Skeletal muscle satellite cell (primary cell): Measurements from ENCODE around the gene DUSP10.

ENCODE experiments used
- H3K27me3 ChIP-seq: 2 replicates; pipeline ENCODE4 v1.7.0; 2013; ENCODE audit warnings: low read length; ENCODE audit not compliant: control insufficient read depth, insufficient read depth
- H3K36me3 ChIP-seq: 2 replicates; pipeline ENCODE4 v1.7.0; 2013; ENCODE audit warnings: mild to moderate bottlenecking, control low read depth, low read length; ENCODE audit not compliant: insufficient read depth
- H3K4me1 ChIP-seq: 2 replicates; pipeline ENCODE4 v1.7.0; 2013; ENCODE audit warnings: low read length; ENCODE audit not compliant: control insufficient read depth, insufficient read depth
- H3K4me2 ChIP-seq: 2 replicates; pipeline ENCODE4 v1.7.0; 2013; ENCODE audit warnings: mild to moderate bottlenecking, low read length
- H3K4me3 ChIP-seq: 2 replicates; pipeline ENCODE4 v1.7.0; 2013; ENCODE audit warnings: low read length
- H3K9ac ChIP-seq: 2 replicates; pipeline ENCODE4 v1.7.0; 2013; ENCODE audit warnings: mild to moderate bottlenecking, low read depth, low read length, moderate library complexity
- H3K9me3 ChIP-seq: replicated peaks from 2 replicates; pipeline ENCODE4 v1.7.0; 2013; ENCODE audit warnings: mild to moderate bottlenecking, control low read depth, low read length

Gene DUSP10

DNA sequence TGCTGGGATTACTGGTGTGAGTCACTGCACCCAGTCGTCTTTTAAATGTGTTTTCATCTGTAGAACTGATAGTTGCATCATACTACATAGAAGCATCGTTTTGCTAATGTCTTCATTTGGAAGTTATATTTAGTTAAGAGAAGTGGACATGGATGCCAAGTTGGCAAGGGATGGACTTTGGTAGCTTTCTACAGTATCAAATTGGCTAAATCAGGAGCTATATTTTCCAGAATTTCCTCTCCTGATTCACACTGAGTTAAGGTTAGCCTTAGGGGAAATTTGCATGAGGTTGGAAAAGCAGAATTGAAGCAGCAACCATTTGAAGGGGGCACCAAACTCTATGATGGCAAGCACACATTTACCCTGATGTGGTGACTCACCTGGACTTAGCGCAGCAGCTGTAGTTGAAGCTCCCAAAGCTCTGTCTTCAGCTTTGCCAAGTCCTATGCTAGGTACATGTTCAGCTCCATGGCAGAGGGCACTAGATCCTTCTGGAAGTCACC, 43.9 kb downstream of the DUSP10 start:
- Histone ChIP-seq H3K9me3 (no peaks in the 10 kb centered on the region), H3K4me3 (no peak overlapping the region), H3K9ac (no peak overlapping the region), H3K36me3 (peaks cover 41% of the 10 kb centered on the region), H3K4me2 (no peak overlapping the region), H3K27me3 (no peaks in the 10 kb centered on the region), H3K4me1 (peaks cover 21% of the 10 kb centered on the region)

DNA sequence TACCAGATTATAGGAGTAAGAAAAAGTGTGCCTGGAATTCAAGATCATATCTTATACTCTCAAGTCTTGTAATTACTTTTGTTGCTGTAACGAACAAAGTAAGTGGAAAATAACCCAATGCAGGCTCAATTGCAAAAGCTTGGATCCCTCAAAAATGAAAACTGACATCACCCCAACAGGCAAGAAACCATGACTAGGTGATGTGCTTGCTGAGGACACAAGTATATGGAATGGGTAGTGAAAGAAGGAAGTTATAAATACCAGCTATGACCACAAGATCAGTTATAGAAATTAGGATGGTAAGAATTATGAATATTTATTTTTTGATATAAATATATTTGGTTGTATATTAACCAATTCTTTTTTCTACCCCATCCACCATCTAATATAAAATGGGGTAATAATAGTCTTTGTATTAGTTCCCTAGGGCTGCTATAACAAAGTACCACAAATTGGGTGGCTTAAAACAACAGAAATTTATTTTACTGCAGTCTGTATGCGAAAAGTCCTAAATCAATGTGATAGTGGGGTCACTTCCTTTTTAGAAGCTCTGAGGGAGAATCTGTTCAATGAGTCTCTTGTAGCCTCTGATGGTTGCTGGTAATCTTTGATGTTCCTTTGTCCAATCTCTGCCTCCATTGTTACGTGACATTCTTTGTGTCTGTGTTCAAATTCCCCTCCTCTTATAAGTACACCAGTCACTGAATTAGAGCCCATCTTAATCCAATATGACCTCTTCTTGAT, 45.0 kb downstream of the DUSP10 start:
- no peaks in the 10 kb centered on the region for H3K27me3 ChIP-seq
- H3K4me3 ChIP-seq, result no peak overlapping the region
- H3K4me1 ChIP-seq, result peaks cover 21% of the 10 kb centered on the region
- H3K4me2 ChIP-seq, result no peak overlapping the region
- peaks cover 30% of the 10 kb centered on the region for H3K36me3 ChIP-seq
- H3K9ac ChIP-seq, result no peak overlapping the region
- no peaks in the 10 kb centered on the region for H3K9me3 ChIP-seq

DNA sequence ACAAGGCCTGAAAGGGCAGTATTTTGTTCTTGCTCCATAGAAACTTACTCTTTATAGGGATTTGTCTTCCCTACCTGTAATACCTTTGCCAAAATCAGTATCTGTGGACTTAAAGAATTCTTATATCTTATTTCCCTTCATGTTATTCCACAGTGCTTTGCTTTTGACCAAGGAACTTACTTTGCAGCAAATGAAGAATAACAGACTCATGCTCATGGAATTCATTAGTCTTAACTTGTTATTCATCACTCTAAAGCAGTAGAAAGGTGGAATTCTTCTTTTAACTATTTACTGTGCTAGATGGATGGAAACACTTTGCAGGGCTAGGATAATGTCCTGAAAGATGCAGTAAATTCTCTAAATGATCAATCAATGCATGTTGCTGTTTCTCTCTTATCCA, 45.9 kb downstream of the DUSP10 start:
- Histone ChIP-seq H3K4me1 (peaks cover 21% of the 10 kb centered on the region), H3K9ac (no peak overlapping the region), H3K9me3 (no peaks in the 10 kb centered on the region), H3K36me3 (peaks cover 23% of the 10 kb centered on the region), H3K27me3 (no peaks in the 10 kb centered on the region), H3K4me3 (no peak overlapping the region), H3K4me2 (no peak overlapping the region)

DNA sequence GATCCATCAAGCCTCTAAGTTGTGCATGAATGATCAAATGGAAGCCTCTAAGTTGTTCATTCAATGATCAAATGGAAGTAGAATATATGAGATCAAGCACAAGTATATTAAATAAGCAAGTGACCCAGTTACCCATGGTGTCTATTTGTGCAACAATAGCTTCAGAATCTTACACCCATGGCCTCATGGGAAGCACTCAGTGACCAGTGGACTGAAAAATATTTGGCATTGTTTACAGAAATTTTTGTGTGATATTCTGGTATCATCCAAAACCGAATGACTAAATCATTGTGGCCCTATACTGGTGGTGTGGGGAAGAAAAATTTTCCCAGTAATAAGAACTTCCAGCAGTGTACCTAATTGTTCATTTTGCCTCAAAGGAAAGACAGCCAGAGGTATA, 46.6 kb downstream of the DUSP10 start:
- Histone ChIP-seq H3K9me3 (no peaks in the 10 kb centered on the region), H3K9ac (no peak overlapping the region), H3K4me1 (peaks cover 21% of the 10 kb centered on the region), H3K4me2 (no peak overlapping the region), H3K4me3 (no peak overlapping the region), H3K36me3 (peaks cover 16% of the 10 kb centered on the region), H3K27me3 (no peaks in the 10 kb centered on the region)

DNA sequence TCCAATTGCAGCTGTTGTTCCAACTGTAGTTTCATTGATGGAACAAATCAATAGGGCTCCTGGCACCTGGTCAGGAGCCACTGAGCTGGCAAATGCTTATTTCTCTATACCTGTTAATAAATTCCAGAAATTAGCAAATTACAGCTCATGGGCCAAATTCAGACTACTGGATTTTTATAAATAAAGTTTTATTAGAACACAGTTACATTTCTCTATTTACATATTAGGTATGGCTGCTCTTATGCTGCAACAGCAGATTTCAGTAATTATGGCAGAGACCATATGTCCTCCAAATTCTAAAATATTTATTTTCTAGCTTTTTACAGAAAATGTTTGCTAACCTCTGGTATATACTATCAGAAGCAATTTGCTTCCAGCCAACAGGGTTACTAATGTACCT, 47.8 kb downstream of the DUSP10 start:
- Histone ChIP-seq H3K27me3 (no peaks in the 10 kb centered on the region), H3K9me3 (no peaks in the 10 kb centered on the region), H3K4me2 (no peak overlapping the region), H3K4me1 (peaks cover 21% of the 10 kb centered on the region), H3K4me3 (no peak overlapping the region), H3K9ac (no peak overlapping the region), H3K36me3 (peaks cover 12% of the 10 kb centered on the region)

DNA sequence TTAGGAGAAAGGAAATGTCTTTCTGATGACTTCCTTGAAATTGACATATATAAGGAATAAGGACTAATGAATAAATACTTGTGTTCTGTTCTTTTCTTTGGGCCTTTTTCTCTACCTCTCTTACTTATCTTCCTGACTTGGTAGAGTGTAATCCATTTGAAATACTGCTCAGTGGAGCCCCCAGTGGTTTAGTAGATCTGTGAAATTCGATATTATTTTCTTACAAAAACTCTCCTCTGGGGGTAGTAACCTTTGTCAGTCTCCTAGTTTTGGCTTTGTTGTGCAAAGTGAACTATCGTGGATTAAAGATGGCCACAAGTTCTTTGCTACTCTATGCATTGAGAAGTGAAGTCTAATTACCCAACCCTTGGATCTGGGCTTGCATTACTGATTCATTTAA, 48.8 kb downstream of the DUSP10 start:
- no peak overlapping the region for H3K4me3 ChIP-seq
- no peaks in the 10 kb centered on the region for H3K9me3 ChIP-seq
- H3K4me1 ChIP-seq, result peaks cover 17% of the 10 kb centered on the region
- H3K9ac ChIP-seq, result no peak overlapping the region
- no peak overlapping the region for H3K4me2 ChIP-seq
- H3K36me3 ChIP-seq, result peaks cover 2% of the 10 kb centered on the region
- H3K27me3 ChIP-seq, result no peaks in the 10 kb centered on the region

DNA sequence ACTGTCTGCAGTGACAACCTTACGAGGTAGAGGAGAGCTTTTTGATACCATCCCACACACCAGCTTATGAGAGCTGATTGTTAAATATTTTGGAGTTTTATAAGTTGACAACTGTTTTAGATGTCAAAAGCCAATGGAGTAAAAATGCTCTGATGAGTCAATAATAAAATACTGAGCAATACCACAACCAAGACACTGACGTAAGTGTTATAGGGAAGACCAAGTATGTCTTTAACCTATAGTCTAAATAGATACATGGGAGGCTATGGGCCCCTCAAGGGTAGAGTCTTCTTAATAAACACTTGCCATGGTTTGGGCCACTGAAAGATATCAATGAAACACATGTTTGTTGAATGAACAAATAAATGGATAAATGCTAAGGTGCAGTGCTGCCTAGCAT, 49.2 kb downstream of the DUSP10 start:
- H3K9me3 ChIP-seq, result no peaks in the 10 kb centered on the region
- H3K9ac ChIP-seq, result no peak overlapping the region
- no peaks in the 10 kb centered on the region for H3K36me3 ChIP-seq
- H3K4me2 ChIP-seq, result no peak overlapping the region
- no peak overlapping the region for H3K4me3 ChIP-seq
- peaks cover 15% of the 10 kb centered on the region for H3K4me1 ChIP-seq
- no peaks in the 10 kb centered on the region for H3K27me3 ChIP-seq

DNA sequence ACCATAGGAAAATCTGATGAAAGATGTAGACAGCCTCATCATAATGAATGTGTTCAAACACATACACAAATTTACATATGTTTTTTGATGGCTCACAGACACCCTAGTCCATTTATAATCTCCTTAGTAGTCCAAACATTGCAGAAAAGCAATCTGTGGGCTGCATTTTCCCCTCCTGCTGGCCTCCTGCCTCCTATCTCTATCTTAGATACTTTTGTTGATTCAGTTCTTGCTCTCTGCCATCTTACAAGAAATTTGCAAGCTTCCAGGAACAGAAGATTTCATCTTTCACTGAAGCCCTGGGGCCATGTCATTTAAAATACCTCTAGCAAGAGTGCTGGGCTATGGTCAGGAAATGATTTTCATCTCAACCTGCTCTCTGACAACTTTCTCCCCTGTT, 50.6 kb downstream of the DUSP10 start:
- Histone ChIP-seq H3K4me1 (peaks cover 10% of the 10 kb centered on the region), H3K9ac (no peak overlapping the region), H3K27me3 (no peaks in the 10 kb centered on the region), H3K36me3 (no peaks in the 10 kb centered on the region), H3K9me3 (no peaks in the 10 kb centered on the region), H3K4me2 (no peak overlapping the region), H3K4me3 (no peak overlapping the region)

DNA sequence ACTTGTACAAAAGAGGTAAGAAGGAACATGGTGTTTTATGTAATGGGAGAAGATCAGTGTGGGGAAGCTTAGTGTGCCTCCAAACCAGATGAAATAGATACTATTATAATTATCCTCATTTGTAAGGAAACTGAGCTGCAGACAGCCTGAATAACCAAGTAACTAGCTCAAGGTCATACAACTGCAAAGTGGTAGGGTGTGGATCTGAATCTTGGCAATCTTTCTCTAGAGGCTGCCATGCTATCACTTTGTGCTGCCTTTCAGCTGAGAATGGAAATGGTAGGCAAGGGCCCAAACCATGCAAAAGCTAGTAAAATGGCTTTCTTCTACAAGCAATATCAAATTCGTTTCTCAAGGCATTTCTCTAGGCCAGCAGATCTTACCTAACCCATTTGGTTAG, 51.0 kb downstream of the DUSP10 start:
- H3K27me3 ChIP-seq, result no peaks in the 10 kb centered on the region
- H3K36me3 ChIP-seq, result no peaks in the 10 kb centered on the region
- no peak overlapping the region for H3K4me2 ChIP-seq
- no peak overlapping the region for H3K4me3 ChIP-seq
- no peaks in the 10 kb centered on the region for H3K9me3 ChIP-seq
- no peak overlapping the region for H3K9ac ChIP-seq
- peaks cover 6% of the 10 kb centered on the region for H3K4me1 ChIP-seq

DNA sequence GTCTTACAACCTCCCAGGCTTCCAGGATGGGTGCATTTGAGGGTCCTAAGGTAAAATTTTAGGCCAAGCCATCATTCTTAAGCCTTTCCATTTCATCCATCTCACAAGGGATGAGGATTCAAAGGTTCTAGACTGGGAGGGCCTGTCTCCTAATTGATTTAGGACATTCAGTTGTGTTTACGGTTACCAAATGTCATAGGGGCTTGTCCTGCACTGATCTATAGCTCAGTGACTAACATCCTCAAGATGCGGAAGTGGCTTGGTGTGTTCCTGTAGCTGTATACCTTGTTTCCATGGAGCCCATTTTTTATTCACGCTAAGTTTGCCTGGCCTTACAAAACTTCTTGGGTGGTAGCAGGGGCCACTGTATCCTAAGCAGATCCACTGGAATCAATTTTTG, 52.8 kb downstream of the DUSP10 start:
- Histone ChIP-seq H3K4me2 (no peak overlapping the region), H3K4me3 (no peak overlapping the region), H3K36me3 (no peaks in the 10 kb centered on the region), H3K4me1 (no peaks in the 10 kb centered on the region), H3K9me3 (no peaks in the 10 kb centered on the region), H3K27me3 (no peaks in the 10 kb centered on the region), H3K9ac (no peak overlapping the region)

DNA sequence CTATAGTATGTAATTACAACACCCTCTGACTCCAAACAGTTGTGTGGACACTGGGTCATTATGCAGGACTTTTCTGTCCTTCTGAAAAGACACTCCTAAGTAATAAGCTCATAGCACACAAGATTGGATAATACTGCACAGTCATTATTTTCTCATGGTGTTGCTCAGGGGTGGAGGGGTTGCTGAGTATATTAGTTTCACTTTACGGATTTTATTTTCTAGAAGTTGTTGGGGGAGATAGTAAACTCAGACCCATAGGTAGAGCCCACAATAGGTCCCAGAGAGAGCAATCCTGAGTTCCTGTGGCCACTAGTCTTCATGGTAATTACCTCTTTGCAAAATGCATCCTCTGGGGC, 53.4 kb downstream of the DUSP10 start:
- H3K4me2 ChIP-seq, result no peak overlapping the region
- H3K4me1 ChIP-seq, result no peaks in the 10 kb centered on the region
- no peak overlapping the region for H3K4me3 ChIP-seq
- H3K9me3 ChIP-seq, result no peaks in the 10 kb centered on the region
- H3K9ac ChIP-seq, result no peak overlapping the region
- no peaks in the 10 kb centered on the region for H3K36me3 ChIP-seq
- no peaks in the 10 kb centered on the region for H3K27me3 ChIP-seq

DNA sequence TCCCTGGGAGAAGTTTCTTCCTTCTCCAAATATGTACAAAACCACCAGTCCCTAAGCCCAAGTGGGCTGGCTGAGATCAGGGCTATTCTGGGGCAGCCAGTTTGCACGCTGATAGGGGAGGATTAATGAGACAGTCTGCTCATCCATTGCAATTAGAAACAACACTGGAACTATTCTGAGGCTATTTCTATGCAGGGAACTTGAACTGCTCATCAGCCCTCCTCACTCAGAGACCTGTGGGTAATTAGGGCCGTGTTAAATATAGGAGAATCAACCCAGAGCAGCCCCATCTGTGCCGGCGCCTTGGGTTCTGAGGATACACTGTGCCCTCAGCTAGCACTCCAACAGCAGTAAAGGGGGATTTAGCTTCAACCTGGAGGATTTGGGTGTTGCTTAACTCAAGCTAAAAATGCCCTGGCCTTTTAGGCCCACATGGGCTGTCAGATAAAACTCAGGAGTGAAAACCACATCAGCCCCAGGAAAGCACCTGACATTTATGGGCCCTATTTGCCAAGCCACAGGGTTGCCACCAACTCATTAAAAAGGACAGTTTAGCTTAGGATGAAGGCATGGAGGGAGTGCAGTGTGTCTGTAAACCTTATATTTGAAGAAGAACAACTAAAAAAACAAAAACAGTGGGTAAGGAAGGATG, 53.9 kb downstream of the DUSP10 start:
- H3K9ac ChIP-seq, result no peak overlapping the region
- no peaks in the 10 kb centered on the region for H3K9me3 ChIP-seq
- H3K4me2 ChIP-seq, result no peak overlapping the region
- H3K27me3 ChIP-seq, result no peaks in the 10 kb centered on the region
- no peaks in the 10 kb centered on the region for H3K36me3 ChIP-seq
- H3K4me1 ChIP-seq, result no peaks in the 10 kb centered on the region
- no peak overlapping the region for H3K4me3 ChIP-seq
